ENCODE results near the gene PNMA6E.

The PNMA6E gene

DNA sequence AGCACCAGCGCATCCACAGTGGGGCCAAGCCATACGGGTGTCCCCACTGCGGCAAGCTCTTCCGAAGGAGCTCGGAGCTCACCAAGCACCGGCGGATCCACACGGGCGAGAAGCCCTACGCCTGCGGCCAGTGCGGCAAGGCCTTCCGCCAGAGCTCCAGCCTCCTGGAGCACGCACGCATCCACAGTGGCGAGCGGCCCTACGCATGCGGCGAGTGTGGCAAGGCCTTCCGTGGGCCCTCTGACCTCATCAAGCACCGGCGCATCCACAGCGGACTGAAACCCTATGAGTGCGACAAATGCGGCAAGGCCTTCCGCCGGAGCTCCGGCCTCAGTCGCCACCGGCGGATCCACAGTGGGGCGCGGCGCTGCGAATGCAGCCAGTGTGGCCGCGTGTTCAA, 53.6 kb downstream of the PNMA6E start:
- DNase-seq, result no peak

All from GOT3 (cell line).